Mammary epithelial cell (primary cell): ENCODE data around the gene WBP1L.

Experiments used
- EZH2 ChIP-seq: IDR thresholded peaks from 2 replicates; pipeline ENCODE4 v1.6.1; 2012; ENCODE audit warnings: low read length, inconsistent platforms, borderline replicate concordance
- TF ChIP-seq, protein P1 (sequence below), 2 donors: IDR thresholded peaks in 1 of 2; conservative IDR thresholded peaks in 1 of 2; 2 replicates each; pipeline ENCODE4 v1.5.1; 2011 to 2012; ENCODE audit warnings: inconsistent platforms in 2 of 2, low read length in 2 of 2, mild to moderate bottlenecking in 2 of 2, control low read depth in 1 of 2, low read depth in 1 of 2; ENCODE audit not compliant: insufficient read depth in 1 of 2; ENCODE audit errors: extremely low read depth in 1 of 2

GRCh38 chr10:102817175-102817574 lies 73.4 kb downstream of the WBP1L start:
- TF ChIP-seq, protein P1, sequence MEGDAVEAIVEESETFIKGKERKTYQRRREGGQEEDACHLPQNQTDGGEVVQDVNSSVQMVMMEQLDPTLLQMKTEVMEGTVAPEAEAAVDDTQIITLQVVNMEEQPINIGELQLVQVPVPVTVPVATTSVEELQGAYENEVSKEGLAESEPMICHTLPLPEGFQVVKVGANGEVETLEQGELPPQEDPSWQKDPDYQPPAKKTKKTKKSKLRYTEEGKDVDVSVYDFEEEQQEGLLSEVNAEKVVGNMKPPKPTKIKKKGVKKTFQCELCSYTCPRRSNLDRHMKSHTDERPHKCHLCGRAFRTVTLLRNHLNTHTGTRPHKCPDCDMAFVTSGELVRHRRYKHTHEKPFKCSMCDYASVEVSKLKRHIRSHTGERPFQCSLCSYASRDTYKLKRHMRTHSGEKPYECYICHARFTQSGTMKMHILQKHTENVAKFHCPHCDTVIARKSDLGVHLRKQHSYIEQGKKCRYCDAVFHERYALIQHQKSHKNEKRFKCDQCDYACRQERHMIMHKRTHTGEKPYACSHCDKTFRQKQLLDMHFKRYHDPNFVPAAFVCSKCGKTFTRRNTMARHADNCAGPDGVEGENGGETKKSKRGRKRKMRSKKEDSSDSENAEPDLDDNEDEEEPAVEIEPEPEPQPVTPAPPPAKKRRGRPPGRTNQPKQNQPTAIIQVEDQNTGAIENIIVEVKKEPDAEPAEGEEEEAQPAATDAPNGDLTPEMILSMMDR (conservative IDR thresholded peaks at IDR 0.05 in 1 of 2, IDR thresholded peaks at IDR 0.05 in 1 of 2; ENCODE audit: extremely low read depth in 1 of 2, insufficient read depth in 1 of 2, low read depth in 1 of 2, low read length in 2 of 2) = no peak
- TF ChIP-seq EZH2 = no peak
